Activated naive CD8-positive, alpha-beta T cell (primary cell): ENCODE results near the gene GNGT1.
"Not testable (repeated sequence)": the region's sequence is repeated elsewhere in the genome, so short reads cannot be mapped to it uniquely, and the experiment has no call there.

ENCODE experiments used
- H3K27ac Mint-ChIP-seq: one replicate; pipeline ENCODE4 v1.8.0; 2021; ENCODE audit warnings: mixed read lengths
- H3K27me3 Mint-ChIP-seq: one replicate; pipeline ENCODE4 v1.8.0; 2021; ENCODE audit warnings: mixed read lengths
- H3K36me3 Mint-ChIP-seq: one replicate; pipeline ENCODE4 v1.8.0; 2021; ENCODE audit warnings: mixed read lengths
- H3K4me1 Mint-ChIP-seq: one replicate; pipeline ENCODE4 v1.8.0; 2021; ENCODE audit warnings: low read depth, mixed read lengths
- H3K4me3 Mint-ChIP-seq: one replicate; pipeline ENCODE4 v1.8.0; 2021; ENCODE audit warnings: mild to moderate bottlenecking, mixed read lengths
- H3K9me3 Mint-ChIP-seq: one replicate; pipeline ENCODE4 v1.8.0; 2021; ENCODE audit warnings: low read depth, mixed read lengths

Gene GNGT1

GRCh38 chr7:93890464-93891068 lies 15.8 kb upstream of the GNGT1 start, which contains the start of gene TFPI2:
Gene TFPI2 (minus strand): TSS chr7:93890753. CDS start chr7:93890678, 75 bp downstream.
- Mint-ChIP-seq H3K9me3 (no peaks in the 10 kb centered on the region), H3K4me3 (peak within 1 kb of the TSS; percentile 77), H3K36me3 (no peaks in the 10 kb centered on the region), H3K27me3 (peaks cover 25% of the 10 kb centered on the region), H3K4me1 (peaks cover 10% of the 10 kb centered on the region), H3K27ac (no peak within 1 kb of the TSS)

- Mint-ChIP-seq H3K27ac (no peak overlapping the region), H3K36me3 (no peaks in the 10 kb centered on the region), H3K4me3 (no peak overlapping the region), H3K9me3 (no peaks in the 10 kb centered on the region), H3K4me1 (peaks cover 10% of the 10 kb centered on the region), H3K27me3 (peaks cover 12% of the 10 kb centered on the region)
These were observed 11.9 kb upstream of the GNGT1 start for GRCh38 chr7:93894426-93894825.

- H3K36me3 Mint-ChIP-seq = no peaks in the 10 kb centered on the region
- H3K9me3 Mint-ChIP-seq = no peaks in the 10 kb centered on the region
- peaks cover 7% of the 10 kb centered on the region for H3K27me3 Mint-ChIP-seq
- H3K4me1 Mint-ChIP-seq = peaks cover 4% of the 10 kb centered on the region
- H3K27ac Mint-ChIP-seq = no peak overlapping the region
- no peak overlapping the region for H3K4me3 Mint-ChIP-seq
These were observed 11.3 kb upstream of the GNGT1 start for GRCh38 chr7:93894966-93895640.

GRCh38 chr7:93895859-93896600 lies 10.3 kb upstream of the GNGT1 start:
- Mint-ChIP-seq H3K4me1 (no peaks in the 10 kb centered on the region), H3K27me3 (peaks cover 5% of the 10 kb centered on the region), H3K27ac (no peak overlapping the region), H3K9me3 (no peaks in the 10 kb centered on the region), H3K4me3 (no peak overlapping the region), H3K36me3 (no peaks in the 10 kb centered on the region)

- no peak overlapping the region for H3K4me3 Mint-ChIP-seq
- H3K4me1 Mint-ChIP-seq = no peaks in the 10 kb centered on the region
- peaks cover 2% of the 10 kb centered on the region for H3K27me3 Mint-ChIP-seq
- no peaks in the 10 kb centered on the region for H3K36me3 Mint-ChIP-seq
- H3K9me3 Mint-ChIP-seq = no peaks in the 10 kb centered on the region
- H3K27ac Mint-ChIP-seq = no peak overlapping the region
These were observed 8.7 kb upstream of the GNGT1 start for GRCh38 chr7:93897680-93898079.

- peaks cover 2% of the 10 kb centered on the region for H3K27me3 Mint-ChIP-seq
- no peaks in the 10 kb centered on the region for H3K36me3 Mint-ChIP-seq
- no peaks in the 10 kb centered on the region for H3K9me3 Mint-ChIP-seq
These were observed 3.5 kb upstream of the GNGT1 start for GRCh38 chr7:93902777-93903423.

GRCh38 chr7:93910076-93910994 lies 4.0 kb downstream of the GNGT1 start:
- no peaks in the 10 kb centered on the region for H3K27me3 Mint-ChIP-seq
- no peak overlapping the region for H3K4me3 Mint-ChIP-seq
- H3K9me3 Mint-ChIP-seq = no peaks in the 10 kb centered on the region
- no peaks in the 10 kb centered on the region for H3K4me1 Mint-ChIP-seq
- H3K36me3 Mint-ChIP-seq = no peaks in the 10 kb centered on the region
- no peak overlapping the region for H3K27ac Mint-ChIP-seq

More at GRCh38 chr7:93902777-93903423, 3.5 kb upstream of the GNGT1 start:
- Mint-ChIP-seq H3K27ac (no peak overlapping the region), H3K4me3 (no peak overlapping the region), H3K4me1 (no peaks in the 10 kb centered on the region)

- H3K27me3 Mint-ChIP-seq, H3K27ac Mint-ChIP-seq: not testable (repeated sequence)
These were observed 4.9 kb downstream of the GNGT1 start for GRCh38 chr7:93911242-93911641.

GRCh38 chr7:93911661-93912060 lies 5.3 kb downstream of the GNGT1 start:
- H3K27ac Mint-ChIP-seq, H3K9me3 Mint-ChIP-seq, H3K4me1 Mint-ChIP-seq, H3K4me3 Mint-ChIP-seq, H3K36me3 Mint-ChIP-seq, H3K27me3 Mint-ChIP-seq: not testable (repeated sequence)

More at GRCh38 chr7:93911242-93911641, 4.9 kb downstream of the GNGT1 start:
- H3K9me3 Mint-ChIP-seq, H3K4me3 Mint-ChIP-seq, H3K4me1 Mint-ChIP-seq, H3K36me3 Mint-ChIP-seq: not testable (repeated sequence)

- Mint-ChIP-seq H3K27me3 (peaks cover 6% of the 10 kb centered on the region), H3K36me3 (no peaks in the 10 kb centered on the region), H3K4me1 (no peaks in the 10 kb centered on the region), H3K27ac (no peak overlapping the region), H3K4me3 (no peak overlapping the region), H3K9me3 (no peaks in the 10 kb centered on the region)
These were observed 6.8 kb downstream of the GNGT1 start for GRCh38 chr7:93913197-93913596.

- Mint-ChIP-seq H3K4me3 (no peak overlapping the region), H3K36me3 (no peaks in the 10 kb centered on the region), H3K9me3 (no peaks in the 10 kb centered on the region), H3K4me1 (no peaks in the 10 kb centered on the region), H3K27me3 (peaks cover 6% of the 10 kb centered on the region), H3K27ac (no peak overlapping the region)
These were observed 8.3 kb downstream of the GNGT1 start for GRCh38 chr7:93914581-93915066.

GRCh38 chr7:93915206-93915842 lies 9.0 kb downstream of the GNGT1 start:
- H3K4me3 Mint-ChIP-seq, H3K27me3 Mint-ChIP-seq, H3K9me3 Mint-ChIP-seq, H3K27ac Mint-ChIP-seq, H3K36me3 Mint-ChIP-seq, H3K4me1 Mint-ChIP-seq: not testable (repeated sequence)

GRCh38 chr7:93915888-93916287 lies 9.5 kb downstream of the GNGT1 start:
- H3K27ac Mint-ChIP-seq, H3K9me3 Mint-ChIP-seq, H3K4me1 Mint-ChIP-seq, H3K4me3 Mint-ChIP-seq, H3K36me3 Mint-ChIP-seq: not testable (repeated sequence)
- H3K27me3 Mint-ChIP-seq = peaks cover 13% of the 10 kb centered on the region

GRCh38 chr7:93916315-93916714 lies 9.9 kb downstream of the GNGT1 start:
- not testable (repeated sequence) for H3K36me3 Mint-ChIP-seq, H3K27ac Mint-ChIP-seq, H3K9me3 Mint-ChIP-seq, H3K4me1 Mint-ChIP-seq, H3K4me3 Mint-ChIP-seq
- H3K27me3 Mint-ChIP-seq = peaks cover 17% of the 10 kb centered on the region
